Measurements from ENCODE around the gene JAKMIP3.

DNA sequence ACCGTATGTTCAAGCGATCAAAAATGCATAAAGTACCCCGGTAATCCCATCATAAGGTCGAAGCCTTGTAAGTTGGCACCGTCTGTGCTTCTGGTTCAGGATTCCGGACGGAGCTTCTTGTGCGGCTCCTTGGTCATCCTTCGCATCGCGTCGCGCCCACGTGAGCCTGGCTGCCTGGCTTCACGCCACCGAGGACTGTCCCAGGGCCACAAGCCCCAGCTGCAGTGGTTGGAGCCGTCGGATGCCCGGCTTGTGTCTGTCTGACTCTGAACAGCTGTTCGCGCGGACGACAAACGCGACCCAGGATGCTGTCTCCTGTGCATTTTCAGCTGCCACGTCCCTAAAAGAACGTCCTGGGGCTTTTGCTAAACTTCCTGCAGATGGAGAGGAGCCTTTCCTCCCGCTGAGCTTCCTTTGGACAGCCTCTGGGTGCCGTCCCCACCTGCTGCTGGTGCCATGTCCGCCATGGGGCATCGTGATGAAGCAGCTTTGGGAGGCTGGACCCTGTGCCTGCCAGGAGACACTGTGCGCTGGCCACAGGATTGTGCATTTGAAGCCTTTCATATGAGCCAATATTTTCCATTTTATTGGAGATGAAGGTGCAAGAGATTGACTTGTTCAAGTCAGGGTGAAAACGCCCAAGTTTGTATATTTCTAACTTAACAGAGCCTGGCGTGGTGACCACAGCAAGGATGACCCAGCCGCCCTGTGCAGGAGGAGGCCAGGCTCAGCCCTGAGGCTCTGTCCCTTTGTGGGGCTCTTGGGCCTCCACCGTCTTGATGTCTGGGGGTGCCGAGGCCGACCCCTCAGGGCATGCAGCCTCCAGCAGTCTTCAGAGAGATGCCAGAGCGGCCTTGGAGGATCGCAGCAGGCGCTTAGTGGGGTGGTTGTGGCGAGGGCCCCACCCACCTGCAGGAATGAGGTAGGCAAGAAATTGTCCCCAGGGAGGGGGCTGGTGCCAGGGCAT is 6.7 kb upstream of the JAKMIP3 start:
- TF ChIP-seq CTCF (IDR thresholded peaks at IDR 0.05; ENCODE audit: low read depth, low read length, poor library complexity, severe bottlenecking), result no peak
- TF ChIP-seq EZH2phosphoT487 (IDR thresholded peaks at IDR 0.05; ENCODE audit: borderline replicate concordance, low read length), result no peak

All from DOHH2 (cell line).